Natural killer cell (primary cell): ENCODE results near the gene DUSP9. TPM values are rescaled to one million over a fixed set of nuclear protein-coding genes. Genes with fewer than 3 reads are reported as not detected.

Experiments
- ATAC-seq, 3 donors: fragments of 150-1000 bp in 2 of 3; fragments of 200-7000 bp in 1 of 3; cut with Tn5 transposase; 1 replicate in 1 of 3; 2 replicates in 2 of 3; pipeline ENCODE4 v1.10.0; 2021; ENCODE audit warnings: mild to moderate bottlenecking in 2 of 3, moderate library complexity in 2 of 3
- DNase-seq, 2 donors: peaks; one replicate each; pipeline versions ENCODE4 v3.0.0 to v3.0.0-alpha.2; 2013 to 2021; ENCODE audit warnings: mixed read lengths in 1 of 2
- H3K27ac ChIP-seq: one replicate; pipeline ENCODE4 v1.5.1; 2013; ENCODE audit warnings: mild to moderate bottlenecking, low read length
- H3K27me3 ChIP-seq: one replicate; pipeline ENCODE4 v1.6.1; 2013; ENCODE audit warnings: low read length; ENCODE audit not compliant: control insufficient read depth, insufficient read depth
- H3K36me3 ChIP-seq: one replicate; pipeline ENCODE4 v1.6.1; 2013; ENCODE audit warnings: low read length; ENCODE audit not compliant: control insufficient read depth, insufficient read depth
- H3K4me1 ChIP-seq: one replicate; pipeline ENCODE4 v1.6.1; 2013; ENCODE audit warnings: low read length; ENCODE audit not compliant: control insufficient read depth, insufficient read depth
- H3K4me3 ChIP-seq: one replicate; pipeline ENCODE4 v1.5.1; 2013; ENCODE audit warnings: low read length
- H3K9me3 ChIP-seq: one replicate; pipeline ENCODE4 v1.6.1; 2013; ENCODE audit warnings: low read length; ENCODE audit not compliant: control insufficient read depth, insufficient read depth
- H3K27ac Mint-ChIP-seq, 2 donors: one replicate each; pipeline ENCODE4 v1.8.0; 2022; ENCODE audit warnings: mild to moderate bottlenecking in 2 of 2, mixed read lengths in 2 of 2, moderate library complexity in 1 of 2
- H3K27me3 Mint-ChIP-seq, 2 donors: one replicate each; pipeline ENCODE4 v1.8.0; 2022; ENCODE audit warnings: low read depth in 2 of 2, mixed read lengths in 2 of 2
- H3K36me3 Mint-ChIP-seq: one replicate; pipeline ENCODE4 v1.8.0; 2022; ENCODE audit warnings: mixed read lengths
- H3K4me1 Mint-ChIP-seq, 2 donors: one replicate each; pipeline ENCODE4 v1.8.0; 2022; ENCODE audit warnings: mixed read lengths in 2 of 2
- H3K4me3 Mint-ChIP-seq: one replicate; pipeline ENCODE4 v1.8.0; 2022; ENCODE audit warnings: mild to moderate bottlenecking, moderate library complexity, mixed read lengths
- H3K9me3 Mint-ChIP-seq, 2 donors: one replicate each; pipeline ENCODE4 v1.8.0; 2022; ENCODE audit warnings: mixed read lengths in 2 of 2
- WGBS: methylation state at CpG from one replicate; pipeline ENCODE4 v1.1.7; 2013; ENCODE audit warnings: missing lambda C conversion rate; ENCODE audit not compliant: insufficient coverage; 5-methylcytosine and 5-hydroxymethylcytosine counted together
- intact Hi-C: fragments of 100-400 bp; cut with micrococcal nuclease; formaldehyde crosslinking; loops from one replicate; pipeline ENCODE4 v1.14.2; 2022
- total RNA-seq, 4 donors: library from RNA; stranded (reverse); fragments of 120-200 nt in 1 of 4; gene quantifications; one replicate each; pipeline versions ENCODE4 v1.2.3 to v1.2.4, GENCODE V29; 2013 to 2022
- TF ChIP-seq, protein P1 (sequence below): fragments of 200-600 bp; IDR thresholded peaks from one replicate; pipeline ENCODE4 v1.8.0; 2022; ENCODE audit warnings: antibody characterized with exemption

DUSP9 gene
- total RNA-seq, 3 donors from 2014 or later (not counting 1 experiment from before 2014, with no cell fraction given) = not detected

DNA sequence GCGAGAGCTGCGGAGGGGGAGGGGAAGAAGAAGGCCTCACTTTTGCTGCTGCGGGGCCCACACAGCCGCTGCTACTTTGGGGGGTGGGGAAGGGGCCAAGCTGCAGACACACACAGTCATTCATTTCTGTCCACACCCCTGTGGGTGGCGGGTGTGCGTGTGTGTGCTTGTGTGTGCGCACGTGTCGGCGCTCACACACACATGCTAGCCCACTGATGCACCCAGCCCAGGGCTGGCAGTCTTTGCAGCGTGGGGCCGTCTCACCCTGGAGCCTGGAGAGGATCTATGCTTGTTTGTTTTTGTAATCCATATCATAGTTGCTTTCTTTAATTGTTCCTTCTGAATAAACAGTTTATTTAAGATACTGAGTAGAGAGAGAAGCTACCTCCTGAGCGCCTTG is 4.0 kb downstream of the DUSP9 start:
- intact Hi-C loops = no loop called here
- peaks cover 9% of the 10 kb centered on the region in 2 donors for H3K27me3 Mint-ChIP-seq
- H3K4me1 ChIP-seq = peaks cover 10% of the 10 kb centered on the region
- no peak for DNase-seq
- H3K36me3 ChIP-seq = no peaks in the 10 kb centered on the region
- no peak overlapping the region for H3K27ac ChIP-seq
- H3K4me3 Mint-ChIP-seq = no peak overlapping the region
- no peaks in the 10 kb centered on the region for H3K9me3 Mint-ChIP-seq
- H3K4me1 Mint-ChIP-seq = no peaks in the 10 kb centered on the region
- H3K9me3 ChIP-seq = no peaks in the 10 kb centered on the region
- TF ChIP-seq, protein P1, sequence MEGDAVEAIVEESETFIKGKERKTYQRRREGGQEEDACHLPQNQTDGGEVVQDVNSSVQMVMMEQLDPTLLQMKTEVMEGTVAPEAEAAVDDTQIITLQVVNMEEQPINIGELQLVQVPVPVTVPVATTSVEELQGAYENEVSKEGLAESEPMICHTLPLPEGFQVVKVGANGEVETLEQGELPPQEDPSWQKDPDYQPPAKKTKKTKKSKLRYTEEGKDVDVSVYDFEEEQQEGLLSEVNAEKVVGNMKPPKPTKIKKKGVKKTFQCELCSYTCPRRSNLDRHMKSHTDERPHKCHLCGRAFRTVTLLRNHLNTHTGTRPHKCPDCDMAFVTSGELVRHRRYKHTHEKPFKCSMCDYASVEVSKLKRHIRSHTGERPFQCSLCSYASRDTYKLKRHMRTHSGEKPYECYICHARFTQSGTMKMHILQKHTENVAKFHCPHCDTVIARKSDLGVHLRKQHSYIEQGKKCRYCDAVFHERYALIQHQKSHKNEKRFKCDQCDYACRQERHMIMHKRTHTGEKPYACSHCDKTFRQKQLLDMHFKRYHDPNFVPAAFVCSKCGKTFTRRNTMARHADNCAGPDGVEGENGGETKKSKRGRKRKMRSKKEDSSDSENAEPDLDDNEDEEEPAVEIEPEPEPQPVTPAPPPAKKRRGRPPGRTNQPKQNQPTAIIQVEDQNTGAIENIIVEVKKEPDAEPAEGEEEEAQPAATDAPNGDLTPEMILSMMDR = no peak
- ATAC-seq = no peak
- 100% methylated on average over 4 of the region's 13 CpGs for WGBS
- H3K4me3 ChIP-seq = no peak overlapping the region
- H3K27ac Mint-ChIP-seq = no peak overlapping the region
- H3K36me3 Mint-ChIP-seq = no peaks in the 10 kb centered on the region
- H3K27me3 ChIP-seq = no peaks in the 10 kb centered on the region

DNA sequence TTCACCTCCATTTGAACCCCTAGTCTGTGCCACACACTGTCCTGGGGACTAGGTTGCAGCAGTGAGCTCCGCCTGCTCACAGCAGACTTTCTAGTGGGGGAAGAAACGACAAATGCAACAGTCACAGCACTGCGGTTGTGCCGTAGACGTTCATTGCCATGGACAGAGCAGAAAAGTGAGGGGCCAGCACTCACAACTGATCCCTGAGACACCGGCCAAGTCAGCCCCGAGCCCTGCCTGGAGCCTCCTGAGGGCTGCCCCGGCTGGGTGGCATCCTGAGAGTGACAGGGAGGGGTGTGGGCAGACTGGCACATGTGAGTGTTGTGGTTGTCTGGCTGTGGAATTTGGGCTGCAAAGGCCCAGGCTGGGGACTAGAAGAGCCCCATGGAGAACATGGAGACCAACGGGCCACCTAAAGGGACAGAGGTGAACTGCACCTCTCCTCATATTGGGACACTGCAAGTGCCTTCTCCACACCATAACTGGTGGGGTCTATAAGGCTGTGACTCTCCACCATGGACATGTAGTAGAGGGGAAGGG is 4.6 kb downstream of the DUSP9 start:
- peak in 1 of 3 donors; percentile 41 for ATAC-seq
- 91% methylated on average over 8 of the region's 9 CpGs for WGBS

DNA sequence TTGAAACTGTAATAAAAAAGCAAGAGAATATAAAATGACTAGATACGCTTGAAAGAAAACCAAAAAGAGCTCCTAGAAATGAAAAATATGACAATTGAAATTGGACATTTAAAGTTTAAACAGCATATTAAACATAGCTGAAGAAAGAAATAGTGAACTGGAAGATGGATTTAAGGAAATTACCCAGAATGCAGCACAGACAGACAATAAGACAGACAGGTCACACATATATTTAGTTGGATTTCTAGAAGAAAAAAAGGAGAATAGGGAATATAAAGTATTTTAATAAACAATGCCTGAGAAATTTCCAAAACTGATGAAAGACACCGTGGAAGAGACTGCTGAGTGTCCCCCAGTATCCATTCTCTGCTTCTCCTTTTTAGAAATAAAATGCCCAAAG is 6.6 kb downstream of the DUSP9 start:
- intact Hi-C loops = no loop called here
- H3K27me3 ChIP-seq = no peaks in the 10 kb centered on the region
- H3K4me1 ChIP-seq = peaks cover 2% of the 10 kb centered on the region
- H3K36me3 ChIP-seq = no peaks in the 10 kb centered on the region
- peaks cover 5 to 11% of the 10 kb centered on the region in 2 donors for H3K27me3 Mint-ChIP-seq
- no peaks in the 10 kb centered on the region for H3K9me3 ChIP-seq
- no peaks in the 10 kb centered on the region for H3K36me3 Mint-ChIP-seq
- 57% methylated on average over 1 of the region's 2 CpGs for WGBS
- H3K27ac ChIP-seq = no peak overlapping the region
- no peak overlapping the region for H3K27ac Mint-ChIP-seq
- H3K4me3 Mint-ChIP-seq = no peak overlapping the region
- H3K9me3 Mint-ChIP-seq = no peaks in the 10 kb centered on the region
- no peak for DNase-seq
- no peak for ATAC-seq
- TF ChIP-seq, protein P1 = no peak
- H3K4me1 Mint-ChIP-seq = no peaks in the 10 kb centered on the region
- H3K4me3 ChIP-seq = no peak overlapping the region

More for the DNA sequence above, 4.6 kb downstream of the DUSP9 start:
- Histone ChIP-seq H3K4me1 (peaks cover 9% of the 10 kb centered on the region), H3K27me3 (no peaks in the 10 kb centered on the region), H3K4me3 (no peak overlapping the region), H3K9me3 (no peaks in the 10 kb centered on the region), H3K36me3 (no peaks in the 10 kb centered on the region), H3K27ac (no peak overlapping the region)
- intact Hi-C loops = no loop called here
- DNase-seq = peak in 1 of 2 donors; percentile 31
- no peaks in the 10 kb centered on the region for H3K4me1 Mint-ChIP-seq
- H3K27me3 Mint-ChIP-seq = peaks cover 5 to 9% of the 10 kb centered on the region in 2 donors
- H3K9me3 Mint-ChIP-seq = no peaks in the 10 kb centered on the region
- TF ChIP-seq, protein P1 = no peak
- H3K36me3 Mint-ChIP-seq = no peaks in the 10 kb centered on the region
- H3K27ac Mint-ChIP-seq = no peak overlapping the region
- H3K4me3 Mint-ChIP-seq = no peak overlapping the region

DNA sequence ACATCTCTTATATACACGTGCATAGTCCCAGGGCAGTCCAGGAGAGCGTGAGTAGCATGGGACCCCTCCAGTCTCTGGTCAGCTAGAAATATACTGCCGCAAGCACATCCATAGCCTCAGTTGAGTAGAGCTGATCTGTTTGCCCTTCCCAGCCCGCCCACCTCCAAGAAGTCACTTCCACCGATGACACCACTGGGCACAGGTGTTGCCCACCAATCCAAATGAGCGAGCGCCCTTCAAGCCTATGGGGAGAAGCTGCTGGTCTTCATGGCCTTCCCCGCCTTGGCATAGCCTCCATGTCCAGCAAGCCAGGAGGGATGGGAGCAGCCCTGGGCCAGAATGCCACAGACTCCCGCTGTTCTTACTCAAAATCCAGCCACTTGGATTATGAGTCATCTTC is 10.2 kb downstream of the DUSP9 start:
- intact Hi-C loops = no loop called here
- Histone ChIP-seq H3K27me3 (no peaks in the 10 kb centered on the region), H3K27ac (no peak overlapping the region), H3K9me3 (no peaks in the 10 kb centered on the region), H3K36me3 (no peaks in the 10 kb centered on the region), H3K4me3 (no peak overlapping the region), H3K4me1 (peaks cover 2% of the 10 kb centered on the region)
- WGBS = 94% methylated on average over 9 of the region's 9 CpGs
- ATAC-seq (no peak), DNase-seq (no peak)
- Mint-ChIP-seq H3K4me3 (no peak overlapping the region), H3K36me3 (no peaks in the 10 kb centered on the region), H3K27ac (no peak overlapping the region), H3K9me3 (no peaks in the 10 kb centered on the region), H3K27me3 (peaks cover 13 to 25% of the 10 kb centered on the region in 2 donors), H3K4me1 (no peaks in the 10 kb centered on the region)
- TF ChIP-seq, protein P1 = no peak
